Lower leg skin (tissue), 3 donors: ENCODE measurements around the gene CADPS2.

Experiments
- POLR2A ChIP-seq, 2 donors: fragments of 450-650 bp; IDR thresholded peaks; one replicate each; pipeline ENCODE4 v1.6.1; 2016 to 2017; ENCODE audit warnings: antibody characterized with exemption in 2 of 2, mild to moderate bottlenecking in 1 of 2, moderate library complexity in 1 of 2
- TF ChIP-seq, protein P1 (sequence below), 3 donors: fragments of 450-650 bp; IDR thresholded peaks; one replicate each; pipeline ENCODE4 v1.5.1; 2016; ENCODE audit warnings: antibody characterized with exemption in 3 of 3, mild to moderate bottlenecking in 3 of 3, moderate library complexity in 2 of 3

DNA sequence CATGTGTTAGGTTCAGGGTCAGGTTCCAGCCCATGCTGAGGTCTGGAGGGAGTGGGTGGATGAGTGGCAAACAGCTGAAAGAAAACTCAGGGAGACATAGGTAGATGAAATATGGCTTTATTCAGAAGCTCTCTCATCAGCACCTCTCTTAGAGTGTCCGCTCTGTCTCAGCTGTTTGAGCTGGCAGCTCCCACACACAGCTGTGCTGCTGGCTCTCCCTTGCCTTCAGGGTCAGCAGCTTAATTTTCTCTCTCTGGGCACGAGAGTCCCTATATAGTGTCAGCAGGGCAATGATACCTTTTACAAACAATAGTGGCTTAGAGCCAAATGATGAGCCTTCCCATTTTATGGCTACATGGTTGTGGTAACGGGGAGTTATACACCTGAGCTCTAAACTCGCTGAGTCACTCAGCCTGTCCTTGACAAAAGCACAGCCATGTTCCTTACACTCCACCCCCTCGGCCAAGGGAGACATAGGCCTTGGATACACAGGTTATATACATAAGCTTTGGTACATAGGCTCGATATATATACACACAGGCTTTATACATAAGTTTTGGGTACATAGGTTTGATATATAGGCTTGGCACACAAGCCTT, 197.8 kb downstream of the CADPS2 start:
- TF ChIP-seq, protein P1, sequence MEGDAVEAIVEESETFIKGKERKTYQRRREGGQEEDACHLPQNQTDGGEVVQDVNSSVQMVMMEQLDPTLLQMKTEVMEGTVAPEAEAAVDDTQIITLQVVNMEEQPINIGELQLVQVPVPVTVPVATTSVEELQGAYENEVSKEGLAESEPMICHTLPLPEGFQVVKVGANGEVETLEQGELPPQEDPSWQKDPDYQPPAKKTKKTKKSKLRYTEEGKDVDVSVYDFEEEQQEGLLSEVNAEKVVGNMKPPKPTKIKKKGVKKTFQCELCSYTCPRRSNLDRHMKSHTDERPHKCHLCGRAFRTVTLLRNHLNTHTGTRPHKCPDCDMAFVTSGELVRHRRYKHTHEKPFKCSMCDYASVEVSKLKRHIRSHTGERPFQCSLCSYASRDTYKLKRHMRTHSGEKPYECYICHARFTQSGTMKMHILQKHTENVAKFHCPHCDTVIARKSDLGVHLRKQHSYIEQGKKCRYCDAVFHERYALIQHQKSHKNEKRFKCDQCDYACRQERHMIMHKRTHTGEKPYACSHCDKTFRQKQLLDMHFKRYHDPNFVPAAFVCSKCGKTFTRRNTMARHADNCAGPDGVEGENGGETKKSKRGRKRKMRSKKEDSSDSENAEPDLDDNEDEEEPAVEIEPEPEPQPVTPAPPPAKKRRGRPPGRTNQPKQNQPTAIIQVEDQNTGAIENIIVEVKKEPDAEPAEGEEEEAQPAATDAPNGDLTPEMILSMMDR (IDR thresholded peaks at IDR 0.05) = no peak
- TF ChIP-seq POLR2A (IDR thresholded peaks at IDR 0.05) = no peak
